Neural progenitor cell (in vitro differentiated cells): Measurements from ENCODE around the gene CLRN1.

Experiments
- CTCF ChIP-seq: fragments of 200-600 bp; sonication (generic); IDR thresholded peaks from 2 replicates; pipeline ENCODE4 v1.5.1; 2017; ENCODE audit warnings: antibody characterized with exemption, mild to moderate bottlenecking
- EZH2 ChIP-seq: fragments of 200-600 bp; sonication (generic); IDR thresholded peaks from 2 replicates; pipeline ENCODE4 v1.6.1; 2017; ENCODE audit warnings: antibody characterized with exemption, mild to moderate bottlenecking, moderate library complexity
- EZH2phosphoT487 ChIP-seq: fragments of 200-600 bp; sonication (generic); IDR thresholded peaks from 2 replicates; pipeline ENCODE4 v1.6.1; 2017; ENCODE audit warnings: antibody characterized with exemption

GRCh38 chr3:150945226-150946032, 27.1 kb downstream of the CLRN1 start:
- TF ChIP-seq CTCF, result no peak
- no peak for TF ChIP-seq EZH2phosphoT487
- TF ChIP-seq EZH2, result no peak
